ENCODE results near the gene ZBED4.

Gene ZBED4

DNA sequence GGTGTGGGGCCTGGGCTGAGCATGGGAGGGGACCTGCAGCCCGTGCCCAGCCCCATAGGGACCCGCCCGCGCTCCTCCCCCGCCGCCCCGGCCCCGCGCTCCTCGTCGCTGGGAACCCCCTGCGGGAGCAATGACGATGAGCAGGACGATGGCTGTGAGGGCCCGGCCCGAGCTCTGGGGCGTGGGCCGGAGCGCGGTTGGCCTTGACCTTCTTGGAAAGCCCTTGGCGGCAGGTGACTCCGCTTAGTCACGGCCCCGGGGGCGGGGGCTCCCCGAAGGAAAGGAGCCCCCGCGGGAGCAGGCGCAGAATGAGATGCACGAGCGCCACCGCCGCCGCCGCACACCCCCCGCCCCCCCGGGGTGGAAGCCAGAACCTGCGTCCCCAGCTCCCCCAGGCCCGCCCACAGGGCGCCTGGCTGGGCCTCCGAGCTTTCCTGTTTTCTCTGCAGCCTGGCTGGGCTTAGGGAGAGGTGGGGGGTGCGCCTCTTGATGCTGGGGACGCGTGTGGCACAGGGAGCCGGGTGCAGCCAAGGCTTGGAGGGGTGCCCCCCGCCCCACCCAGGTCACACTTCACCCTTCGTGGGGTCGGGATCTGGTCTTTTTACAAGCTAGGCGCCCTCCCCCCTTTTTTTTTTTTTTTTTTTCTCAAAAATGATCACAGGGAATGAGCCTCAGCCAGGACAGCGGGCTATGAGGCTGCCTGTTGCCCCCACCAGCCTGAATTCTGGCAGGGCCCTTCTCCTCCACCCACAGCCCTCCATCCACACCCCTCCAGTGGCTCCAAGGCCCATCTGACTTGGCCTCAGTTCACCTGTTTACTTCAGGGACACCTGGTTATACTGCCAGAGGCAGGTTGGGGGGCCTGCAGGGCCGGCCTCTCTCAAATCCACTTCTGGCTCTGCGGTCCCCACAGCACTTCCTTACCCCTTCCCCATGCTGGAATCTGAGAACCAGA lies 82.7 kb downstream of the ZBED4 start:
- peak; percentile 94 to 97 for DNase-seq (ENCODE audit: low read depth in 2 of 2)

DNA sequence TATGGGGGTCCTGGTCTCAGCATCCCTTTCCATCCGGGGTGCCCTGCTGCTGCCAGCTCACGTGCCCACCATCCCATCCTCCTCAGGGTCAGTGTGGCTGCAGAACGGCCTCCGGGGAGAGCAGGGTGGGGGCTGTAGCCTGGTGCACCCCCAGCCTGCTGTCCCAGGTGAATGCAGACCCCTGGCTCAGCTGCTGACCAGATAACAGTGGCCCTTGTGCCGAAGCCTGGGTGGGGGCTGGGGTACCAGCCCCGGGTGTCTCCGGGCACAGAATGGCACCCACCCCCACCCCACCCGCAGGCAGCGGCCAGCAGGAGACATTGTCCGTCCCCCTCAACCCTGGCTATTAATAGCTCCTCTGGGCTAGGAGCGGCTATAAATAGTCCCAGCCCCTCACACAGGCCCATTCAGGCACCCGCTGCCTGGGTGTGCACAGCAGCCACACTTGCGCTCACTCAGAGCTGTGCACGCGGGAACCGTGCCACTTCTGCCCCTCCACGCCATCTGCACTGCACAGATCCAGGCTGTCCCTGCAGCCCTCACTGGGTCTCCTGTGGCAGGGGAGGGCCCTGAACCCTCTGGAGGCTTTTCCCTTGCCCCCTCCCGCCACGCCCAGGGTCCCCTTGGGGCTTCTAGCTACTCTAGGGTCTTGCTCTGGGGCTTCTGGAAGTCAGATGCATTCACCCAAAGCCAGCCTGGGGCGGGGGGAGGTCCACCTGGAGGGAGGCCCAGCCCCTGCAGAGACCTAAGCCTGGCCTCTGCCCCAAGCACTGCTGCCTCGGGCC lies 83.5 kb downstream of the ZBED4 start:
- no peak for DNase-seq (ENCODE audit: low read depth in 2 of 2)

DNA sequence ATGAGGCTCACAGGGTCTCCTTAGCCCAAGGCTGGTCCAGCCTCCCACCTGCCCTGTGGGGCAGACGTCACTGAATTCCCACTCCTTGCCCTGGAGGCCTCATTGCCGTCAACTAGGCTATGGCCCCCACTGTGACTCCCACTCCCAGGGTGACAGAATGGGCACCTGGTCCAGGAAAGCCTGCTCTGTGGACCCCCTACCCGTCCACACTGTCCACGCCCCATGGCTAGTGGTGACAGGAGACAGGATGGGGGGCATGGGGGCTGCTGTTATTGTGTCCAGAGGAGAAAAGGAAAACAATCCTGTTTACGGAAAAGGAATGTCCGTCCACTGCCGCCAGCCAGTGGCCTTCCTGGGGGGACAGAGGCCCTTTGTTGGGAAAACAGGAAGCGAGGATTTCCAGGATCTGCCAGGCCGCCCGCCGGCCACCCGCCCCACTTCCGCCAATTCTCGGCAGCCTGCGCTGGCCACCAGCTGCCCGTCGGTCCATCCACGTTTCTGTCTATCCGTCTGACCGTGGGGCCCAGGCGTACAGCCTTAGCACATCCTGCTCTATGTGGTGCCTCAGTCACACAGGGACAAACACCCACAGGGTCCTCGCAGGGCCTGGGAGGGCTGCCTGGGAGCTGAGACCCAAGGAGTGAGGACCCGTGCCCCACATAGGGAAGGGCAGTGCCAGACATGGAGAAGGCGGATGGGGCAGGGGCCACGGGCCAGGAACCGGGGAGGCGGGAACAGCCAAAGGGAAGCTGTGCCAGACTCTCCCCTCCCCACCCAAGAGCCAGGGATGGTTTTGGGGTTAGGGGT lies 84.3 kb downstream of the ZBED4 start:
- no peak for DNase-seq (ENCODE audit: low read depth in 2 of 2)

DNA sequence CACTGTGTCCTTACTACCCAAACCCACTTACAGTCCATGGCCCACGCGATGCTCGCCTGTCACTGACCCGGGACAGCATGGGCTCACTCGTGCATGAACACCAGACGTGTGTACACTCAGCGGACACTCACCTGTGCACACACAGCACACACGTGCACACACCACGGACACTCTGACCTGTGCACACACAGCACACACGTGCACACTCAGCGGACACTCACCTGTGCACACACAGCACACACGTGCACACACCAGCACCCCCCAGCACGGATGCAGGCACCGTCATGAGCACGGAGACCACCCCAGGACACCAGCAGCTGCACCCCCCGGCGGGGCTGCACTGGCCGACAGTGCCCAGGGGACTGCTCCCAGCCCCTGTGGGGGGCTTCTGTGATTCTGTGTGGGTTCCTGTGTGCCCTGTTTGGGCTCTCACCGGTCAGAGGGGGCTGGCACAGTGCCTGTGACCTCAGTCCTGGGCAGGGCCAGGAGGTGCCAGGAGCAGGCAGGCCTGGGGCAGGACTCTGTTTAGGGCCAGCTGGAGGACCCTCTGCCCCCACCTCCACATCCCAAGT lies 85.0 kb downstream of the ZBED4 start:
- no peak for DNase-seq (ENCODE audit: low read depth in 2 of 2)
